HAP-1 (cell line): ENCODE data around the gene SMC4.
A peak's percentile ranks its signal among the peaks of the same experiment; 100 is the strongest.

Experiments
- DNase-seq, 2 experiments: peaks; one replicate each; pipeline ENCODE4 v3.0.0-alpha.2; 2016 to 2020; ENCODE audit warnings: low spot score in 2 of 2
- H3K27me3 ChIP-seq: fragments of 250-450 bp; sonication (Bioruptor Pico); 2 replicates; pipeline ENCODE4 v1.5.1; 2020; ENCODE audit warnings: low read depth, mild to moderate bottlenecking, moderate library complexity
- H3K36me3 ChIP-seq: fragments of 250-450 bp; sonication (Bioruptor Pico); replicated peaks from 2 replicates; pipeline ENCODE4 v1.5.1; 2020; ENCODE audit warnings: mild to moderate bottlenecking
- H3K4me1 ChIP-seq: fragments of 250-450 bp; sonication (Bioruptor Pico); 2 replicates; pipeline ENCODE4 v1.5.1; 2020; ENCODE audit warnings: mild to moderate bottlenecking
- H3K4me3 ChIP-seq: fragments of 250-450 bp; sonication (Bioruptor Pico); 2 replicates; pipeline ENCODE4 v1.5.1; 2020; ENCODE audit warnings: mild to moderate bottlenecking, moderate library complexity
- H3K9me3 ChIP-seq: fragments of 250-450 bp; sonication (Bioruptor Pico); 2 replicates; pipeline ENCODE4 v1.5.1; 2020; ENCODE audit warnings: mild to moderate bottlenecking, moderate library complexity
- in situ Hi-C: fragments of 300-500 bp; cut with MboI; formaldehyde crosslinking; loops from 3 replicates; pipeline ENCODE4 v1.14.3; 2020; ENCODE audit warnings: low sequenced_read_pairs, inconsistent platforms, mixed read lengths

SMC4 gene

GRCh38 chr3:160402221-160403027 is 3.0 kb downstream of the SMC4 start:
- Histone ChIP-seq H3K27me3 (no peaks in the 10 kb centered on the region), H3K36me3 (peaks cover 64% of the 10 kb centered on the region), H3K4me3 (peak overlapping the region; percentile 91)

GRCh38 chr3:160403028-160403545 is 3.6 kb downstream of the SMC4 start:
- no peaks in the 10 kb centered on the region for H3K9me3 ChIP-seq
- in situ Hi-C loops, result no loop called here
- DNase-seq, result no peak
- H3K27me3 ChIP-seq, result no peaks in the 10 kb centered on the region
- H3K4me1 ChIP-seq, result no peaks in the 10 kb centered on the region; the same call in none of the 2 replicates
- peaks cover 71% of the 10 kb centered on the region for H3K36me3 ChIP-seq
- peak overlapping the region; percentile 91 for H3K4me3 ChIP-seq

More at GRCh38 chr3:160402221-160403027, 3.0 kb downstream of the SMC4 start:
- Histone ChIP-seq H3K9me3 (no peaks in the 10 kb centered on the region), H3K4me1 (no peaks in the 10 kb centered on the region; the same call in none of the 2 replicates)
- in situ Hi-C loops, result no loop called here
- DNase-seq, result no peak

DNA sequence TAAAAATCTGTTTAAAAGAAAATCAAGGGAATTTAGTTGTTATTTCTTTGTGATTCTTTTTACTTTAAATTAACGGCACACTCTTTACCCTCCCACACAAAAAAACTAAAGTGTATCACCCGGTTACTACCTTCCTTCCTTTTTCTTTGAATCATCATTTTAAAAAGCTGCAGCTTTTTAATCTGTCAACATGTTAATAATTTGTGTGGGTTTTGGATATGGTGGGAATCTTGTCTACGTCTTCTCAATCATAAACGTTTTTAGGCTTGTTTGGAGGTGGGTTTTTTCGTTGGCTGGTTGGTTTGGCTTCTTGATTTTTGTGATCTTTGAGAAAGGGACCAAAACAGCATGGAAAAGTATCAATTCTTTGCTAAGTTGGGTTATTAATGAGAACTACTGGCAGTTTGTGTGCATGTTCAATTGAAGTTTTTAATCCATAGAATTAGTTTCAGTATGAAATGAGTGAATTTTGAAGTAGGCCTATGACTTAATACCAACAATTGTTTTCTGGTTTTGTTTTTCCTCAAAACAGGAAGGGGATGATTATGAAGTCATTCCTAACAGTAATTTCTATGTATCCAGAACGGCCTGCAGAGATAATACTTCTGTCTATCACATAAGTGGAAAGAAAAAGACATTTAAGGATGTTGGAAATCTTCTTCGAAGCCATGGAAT is 4.5 kb downstream of the SMC4 start:
- in situ Hi-C loops, result no loop called here
- no peaks in the 10 kb centered on the region; the same call in none of the 2 replicates for H3K4me1 ChIP-seq
- peak overlapping the region; percentile 91 for H3K4me3 ChIP-seq
- DNase-seq, result no peak
- H3K9me3 ChIP-seq, result no peaks in the 10 kb centered on the region
- peaks cover 79% of the 10 kb centered on the region for H3K36me3 ChIP-seq
- H3K27me3 ChIP-seq, result no peaks in the 10 kb centered on the region

- Histone ChIP-seq H3K4me3 (no peak overlapping the region), H3K36me3 (peaks cover 97% of the 10 kb centered on the region), H3K4me1 (no peaks in the 10 kb centered on the region), H3K9me3 (no peaks in the 10 kb centered on the region), H3K27me3 (no peaks in the 10 kb centered on the region)
- DNase-seq, result no peak
- in situ Hi-C loops, result no loop called here
Measured at GRCh38 chr3:160409812-160410610, 10.6 kb downstream of the SMC4 start.

DNA sequence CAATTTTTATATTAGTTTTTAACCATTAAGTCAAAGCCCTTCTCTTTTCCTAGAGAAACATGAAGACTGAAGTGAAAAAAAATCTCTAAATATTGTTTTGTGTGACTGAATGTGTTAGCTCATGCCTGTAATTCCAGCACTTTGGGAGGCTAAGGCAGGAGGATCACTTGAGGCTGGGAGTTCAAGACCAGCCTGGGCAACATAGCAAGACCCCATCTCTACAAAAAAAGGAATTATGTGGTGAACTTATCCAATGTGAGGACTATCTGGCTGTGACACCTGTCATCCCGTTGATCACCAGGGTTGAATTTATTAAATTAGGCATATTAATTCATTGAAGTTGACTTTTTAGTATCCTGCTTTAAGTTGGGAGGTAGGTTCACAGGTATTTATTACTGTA is 13.0 kb downstream of the SMC4 start:
- DNase-seq, result no peak
- H3K9me3 ChIP-seq, result no peaks in the 10 kb centered on the region
- no peak overlapping the region for H3K4me3 ChIP-seq
- H3K27me3 ChIP-seq, result no peaks in the 10 kb centered on the region
- in situ Hi-C loops, result no loop called here
- peaks cover 97% of the 10 kb centered on the region for H3K36me3 ChIP-seq
- no peaks in the 10 kb centered on the region for H3K4me1 ChIP-seq

- Histone ChIP-seq H3K4me1 (no peaks in the 10 kb centered on the region), H3K27me3 (no peaks in the 10 kb centered on the region), H3K4me3 (no peak overlapping the region), H3K36me3 (peaks cover 97% of the 10 kb centered on the region), H3K9me3 (no peaks in the 10 kb centered on the region)
- DNase-seq, result peak; percentile 74 to 78
- in situ Hi-C loops, result no loop called here
Measured at GRCh38 chr3:160413613-160414248, 14.3 kb downstream of the SMC4 start.

- H3K4me3 ChIP-seq, result no peak overlapping the region
- H3K36me3 ChIP-seq, result peaks cover 100% of the 10 kb centered on the region
- H3K9me3 ChIP-seq, result no peaks in the 10 kb centered on the region
- no peak for DNase-seq
- no peaks in the 10 kb centered on the region for H3K4me1 ChIP-seq
- in situ Hi-C loops, result no loop called here
- no peaks in the 10 kb centered on the region for H3K27me3 ChIP-seq
Measured at GRCh38 chr3:160417311-160417710, 17.9 kb downstream of the SMC4 start.

DNA sequence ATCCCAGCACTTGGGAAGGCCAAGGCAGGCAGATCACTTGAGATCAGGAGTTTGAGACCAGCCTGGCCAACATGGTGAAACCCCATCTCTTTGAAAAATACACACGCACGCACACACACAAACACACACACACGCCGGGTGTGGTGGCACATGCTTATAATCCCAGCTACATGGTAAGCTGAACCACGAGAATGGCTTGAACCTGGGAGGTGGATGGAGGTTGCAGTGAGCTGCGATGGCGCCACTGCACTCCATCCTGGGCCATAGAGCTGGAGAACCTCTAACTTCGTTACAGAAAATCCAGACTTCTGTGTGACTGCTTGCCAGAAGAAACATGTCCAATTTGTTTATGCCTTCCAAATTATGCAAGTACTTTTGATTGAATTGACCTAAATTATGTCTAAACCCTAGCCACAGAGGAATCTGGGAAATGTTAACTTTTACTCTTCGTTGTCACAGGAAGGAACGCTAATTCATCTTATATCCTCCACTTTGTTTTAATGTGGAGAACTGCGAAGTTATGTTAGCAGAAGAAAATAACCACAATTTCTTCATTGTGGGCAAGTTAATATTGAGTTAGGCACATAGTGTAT is 28.5 kb downstream of the SMC4 start:
- peaks cover 96% of the 10 kb centered on the region for H3K36me3 ChIP-seq
- in situ Hi-C loops, result no loop called here

DNA sequence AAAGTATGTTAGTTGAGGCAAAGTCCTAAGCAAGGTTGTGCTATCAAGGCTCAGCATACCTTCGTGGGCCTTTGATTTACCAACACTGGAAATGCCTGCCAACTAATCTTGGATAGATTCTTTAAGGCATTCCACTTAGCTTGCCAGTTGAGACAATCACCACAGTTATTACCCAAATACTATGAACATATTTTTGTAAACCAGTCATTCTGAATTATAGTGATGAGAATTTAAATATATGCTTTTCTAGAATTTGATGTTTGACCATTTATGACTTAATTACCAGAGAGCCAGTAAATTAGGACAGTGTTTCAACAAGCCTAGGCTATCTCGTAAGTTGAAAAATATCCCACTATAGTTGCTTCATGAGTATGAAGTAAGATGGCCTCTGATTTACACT is 34.6 kb downstream of the SMC4 start:
- Histone ChIP-seq H3K27me3 (no peaks in the 10 kb centered on the region), H3K9me3 (no peaks in the 10 kb centered on the region), H3K4me1 (0 out of 2 replicates have a peak, but pooled peaks cover 2% of the 10 kb centered on the region), H3K36me3 (peaks cover 60% of the 10 kb centered on the region), H3K4me3 (no peak overlapping the region)
- in situ Hi-C loops, result no loop called here
- no peak for DNase-seq

More for the DNA sequence above, 28.5 kb downstream of the SMC4 start:
- no peaks in the 10 kb centered on the region for H3K4me1 ChIP-seq
- H3K9me3 ChIP-seq, result no peaks in the 10 kb centered on the region
- no peak overlapping the region for H3K4me3 ChIP-seq
- no peaks in the 10 kb centered on the region for H3K27me3 ChIP-seq
- DNase-seq, result no peak

DNA sequence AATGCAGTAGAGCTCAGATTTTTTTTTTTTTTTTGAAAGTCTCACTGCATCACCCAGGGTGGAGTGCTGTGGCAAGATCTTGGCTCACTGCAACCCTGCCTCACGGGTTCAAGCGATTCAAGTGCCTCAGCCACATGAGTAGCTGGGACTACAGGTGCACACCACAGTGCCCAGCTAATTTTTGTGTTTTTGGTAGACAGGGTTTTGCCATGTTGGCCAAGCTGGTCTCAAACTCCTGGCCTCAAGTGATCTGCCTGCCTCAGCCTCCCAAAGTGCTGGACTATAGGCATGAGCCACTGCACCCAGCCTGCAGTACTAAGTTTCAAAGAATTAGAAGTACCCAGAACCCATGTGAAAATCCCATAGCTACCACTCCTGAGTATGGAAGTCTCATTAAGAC is 35.6 kb downstream of the SMC4 start:
- no peaks in the 10 kb centered on the region for H3K9me3 ChIP-seq
- DNase-seq, result no peak
- peaks cover 53% of the 10 kb centered on the region for H3K36me3 ChIP-seq
- no peaks in the 10 kb centered on the region for H3K27me3 ChIP-seq
- 0 out of 2 replicates have a peak, but pooled peaks cover 2% of the 10 kb centered on the region for H3K4me1 ChIP-seq
- H3K4me3 ChIP-seq, result no peak overlapping the region
- in situ Hi-C loops, result no loop called here

DNA sequence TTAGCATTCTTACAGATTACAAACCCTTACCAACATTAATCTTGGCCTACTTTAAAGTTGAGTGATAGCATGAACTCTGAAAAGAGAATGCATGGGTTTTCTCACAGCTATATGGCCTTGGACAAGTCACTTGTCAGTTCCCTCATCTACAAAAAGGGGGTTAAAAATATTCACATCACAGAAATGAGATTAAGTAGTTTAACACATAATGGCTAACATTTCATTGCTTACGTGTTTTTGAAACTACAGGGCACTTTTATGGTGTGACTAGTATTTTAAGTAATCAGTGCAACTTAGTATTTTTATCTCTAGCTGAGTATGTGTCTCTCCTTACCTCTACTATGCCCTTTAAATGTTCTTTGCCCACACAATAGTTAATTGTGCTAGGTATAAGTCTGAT is 36.3 kb downstream of the SMC4 start:
- in situ Hi-C loops, result no loop called here
- H3K27me3 ChIP-seq, result no peaks in the 10 kb centered on the region
- no peak overlapping the region for H3K4me3 ChIP-seq
- DNase-seq, result no peak
- 0 out of 2 replicates have a peak, but pooled peaks cover 2% of the 10 kb centered on the region for H3K4me1 ChIP-seq
- no peaks in the 10 kb centered on the region for H3K9me3 ChIP-seq
- H3K36me3 ChIP-seq, result peaks cover 47% of the 10 kb centered on the region

DNA sequence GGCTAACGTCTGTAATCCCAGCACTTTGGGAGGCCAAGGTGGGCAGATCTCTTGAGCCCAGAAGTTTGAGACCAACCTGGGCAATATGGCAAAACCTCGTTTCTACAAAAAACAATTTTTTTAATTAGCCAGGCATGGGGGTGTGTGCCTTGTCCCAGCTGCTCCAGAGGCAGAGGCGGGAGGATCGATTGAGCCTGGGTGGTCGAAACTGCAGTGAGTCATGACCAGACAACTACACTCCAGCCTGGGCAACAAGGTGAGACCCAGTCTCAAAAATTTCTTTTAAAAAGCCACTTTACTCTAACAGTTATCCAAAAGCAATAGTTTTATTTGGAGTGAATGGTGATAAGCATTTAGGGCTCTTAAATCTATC is 37.6 kb downstream of the SMC4 start:
- no peak for DNase-seq
- peaks cover 34% of the 10 kb centered on the region for H3K36me3 ChIP-seq
- 0 out of 2 replicates have a peak, but pooled peaks cover 2% of the 10 kb centered on the region for H3K4me1 ChIP-seq
- H3K27me3 ChIP-seq, result no peaks in the 10 kb centered on the region
- in situ Hi-C loops, result no loop called here
- no peak overlapping the region for H3K4me3 ChIP-seq
- no peaks in the 10 kb centered on the region for H3K9me3 ChIP-seq

GRCh38 chr3:160440687-160441086 is 41.2 kb downstream of the SMC4 start:
- Histone ChIP-seq H3K4me3 (no peak overlapping the region), H3K27me3 (no peaks in the 10 kb centered on the region), H3K36me3 (peaks cover 5% of the 10 kb centered on the region), H3K4me1 (0 out of 2 replicates have a peak, but pooled peaks cover 2% of the 10 kb centered on the region), H3K9me3 (no peaks in the 10 kb centered on the region)
- no peak for DNase-seq
- in situ Hi-C loops, result no loop called here
